ENCODE measurements around the gene CABP2.
"Not testable (repeated sequence)": the region's sequence is repeated elsewhere in the genome, so short reads cannot be mapped to it uniquely, and the experiment has no call there.

The CABP2 gene

DNA sequence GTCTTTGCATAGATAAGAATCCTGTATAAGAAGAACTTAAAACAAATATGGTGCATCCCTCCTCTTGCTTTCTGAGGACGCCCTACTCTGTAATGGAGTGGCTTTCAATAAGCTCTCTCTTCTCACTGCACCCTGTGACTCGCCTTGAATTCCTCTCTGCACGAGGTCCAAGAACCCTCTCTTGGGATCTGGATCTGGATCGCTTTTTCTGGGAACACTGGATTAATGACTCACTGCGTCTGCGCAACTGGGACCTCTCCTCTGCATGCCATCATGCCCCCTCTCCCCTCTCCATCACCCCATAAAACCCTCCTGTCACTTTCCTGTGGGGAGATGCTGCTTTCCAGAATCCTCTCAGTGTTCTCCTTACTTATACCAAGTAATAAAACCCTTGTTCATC is 15.1 kb upstream of the CABP2 start:
- DNase-seq: no peak

DNA sequence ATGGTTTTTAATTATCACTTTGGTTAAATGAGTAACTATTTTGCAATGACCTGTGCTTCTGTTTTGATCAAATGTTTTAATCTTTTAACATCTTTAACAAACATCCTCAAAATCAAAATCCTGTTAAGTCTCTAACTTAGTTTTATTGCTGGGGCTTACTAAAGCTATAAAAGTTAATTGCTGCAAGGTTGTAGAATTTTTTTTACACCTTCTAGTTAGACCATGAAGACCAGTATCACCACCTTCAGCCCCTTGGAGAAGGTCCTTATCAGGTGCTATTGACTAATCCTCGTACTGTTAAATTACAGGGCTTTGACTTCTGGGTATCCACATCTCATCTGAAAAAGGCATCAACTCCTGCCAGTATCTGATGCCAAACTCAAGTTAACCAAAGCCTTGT is 12.3 kb upstream of the CABP2 start:
- no peak for DNase-seq

DNA sequence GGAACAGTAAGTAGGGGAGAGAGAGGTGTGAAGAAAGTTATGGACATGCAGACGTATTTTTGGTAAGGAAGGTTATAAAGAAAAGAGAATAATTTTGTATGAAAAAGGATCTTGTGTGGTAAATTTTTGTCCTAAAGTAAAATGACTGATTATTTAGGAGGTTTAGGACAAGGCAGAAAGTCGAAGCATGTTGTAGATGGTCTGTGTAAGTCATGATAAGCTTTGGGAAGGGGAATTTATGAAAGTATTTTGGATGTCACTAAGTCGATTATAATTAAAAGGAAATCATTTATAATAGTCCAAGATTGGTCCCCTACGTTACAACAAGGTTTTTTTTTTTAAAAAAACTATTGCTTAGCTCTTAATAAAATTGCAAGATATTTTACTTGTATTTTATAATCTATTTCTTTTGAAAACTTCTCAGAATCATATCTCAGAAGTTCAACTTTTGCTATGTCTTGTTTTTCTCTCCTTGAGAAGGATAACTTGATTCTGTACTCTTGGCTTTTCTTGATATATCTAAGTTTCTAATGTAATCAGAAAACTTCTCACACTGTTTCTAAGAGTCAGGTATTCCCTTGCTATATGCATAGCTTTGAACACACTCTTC is 10.9 kb upstream of the CABP2 start:
- no peak for DNase-seq

DNA sequence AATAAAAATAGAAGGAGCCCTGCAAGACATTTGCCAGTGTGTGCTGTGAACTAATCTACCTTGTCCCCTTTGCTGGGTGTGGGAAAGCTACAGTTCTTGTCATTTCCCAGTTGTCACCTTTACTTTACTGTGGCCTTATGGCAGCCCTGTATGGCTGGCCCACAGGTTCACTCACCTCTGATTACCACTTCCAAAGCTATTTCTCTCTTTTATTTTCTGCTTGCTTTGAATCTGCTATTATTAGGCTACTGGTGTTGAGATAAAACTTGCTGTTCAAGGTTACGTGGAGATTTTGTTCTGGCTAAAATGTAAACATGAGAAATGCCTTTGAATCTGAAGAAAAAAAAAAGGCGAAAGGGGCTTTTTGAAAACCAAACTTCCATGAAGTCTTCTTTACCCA is 9.6 kb upstream of the CABP2 start:
- DNase-seq: no peak

DNA sequence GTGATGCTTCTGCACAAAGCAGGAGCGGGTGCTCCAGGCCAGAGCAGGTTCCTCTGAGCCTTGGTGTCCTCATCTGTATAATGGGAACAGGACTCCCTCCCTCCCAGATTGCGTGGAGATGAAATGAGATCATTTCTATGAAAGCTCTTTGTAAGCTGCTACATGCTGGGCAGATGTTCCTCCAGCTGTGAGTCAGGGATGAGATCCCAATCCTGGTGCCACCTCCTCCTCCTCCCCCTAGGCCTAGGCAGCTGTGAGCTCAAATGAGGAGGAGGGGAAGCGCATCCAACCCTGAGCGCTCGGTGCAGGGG is 7.0 kb upstream of the CABP2 start:
- DNase-seq: no peak

DNA sequence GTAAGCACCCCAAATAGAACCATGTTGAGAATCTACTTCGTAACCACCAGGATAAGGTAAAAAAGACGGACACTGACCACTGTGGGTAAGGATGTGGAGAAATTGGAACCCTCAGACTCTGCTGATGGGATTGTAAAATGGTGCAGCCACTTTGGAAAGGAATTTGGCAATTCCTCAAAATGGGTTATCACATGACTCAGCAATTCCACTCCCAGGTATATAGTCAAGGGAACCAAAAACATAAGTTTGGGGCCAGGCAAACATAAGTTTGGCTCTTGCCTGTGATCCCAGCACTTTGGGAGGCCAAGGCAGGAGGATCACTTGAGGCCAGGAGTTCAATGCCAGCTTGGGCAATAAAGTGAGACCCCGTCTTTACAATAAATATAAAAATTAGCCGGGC is 5.1 kb upstream of the CABP2 start:
- no peak for DNase-seq

DNA sequence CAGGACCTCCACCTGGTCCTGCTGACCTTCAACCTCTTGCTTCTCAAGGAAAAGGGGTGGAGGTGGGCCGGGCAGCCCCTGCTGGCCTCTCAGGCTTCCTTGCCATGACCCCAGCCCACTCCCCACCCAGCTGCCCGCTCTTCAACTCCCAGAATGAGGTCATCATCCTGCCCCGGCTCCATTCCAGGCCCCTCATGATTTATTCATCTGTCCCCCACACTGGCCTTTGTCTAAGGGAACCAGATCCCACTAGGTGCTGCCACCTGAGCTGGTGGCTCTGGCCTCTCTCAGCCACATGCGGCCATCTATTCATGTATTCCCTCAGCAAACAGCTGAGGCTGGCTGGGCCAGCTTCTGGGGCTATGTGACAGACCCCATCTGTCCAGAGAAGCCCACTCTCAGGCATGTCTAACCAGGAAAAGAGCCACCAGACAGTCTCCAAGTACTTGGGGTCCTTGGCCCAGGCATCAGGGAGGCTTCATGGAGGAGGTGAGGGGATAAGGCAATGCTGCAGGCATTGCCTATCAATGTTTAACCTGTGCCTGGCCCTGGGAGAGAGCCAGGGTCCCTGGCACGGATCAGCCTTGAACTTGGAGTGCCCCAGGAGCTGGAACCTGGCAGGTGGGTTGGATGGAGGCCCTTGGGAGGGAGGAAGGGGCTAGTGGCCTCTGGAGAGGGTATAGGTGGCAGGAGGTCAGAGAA is 2.2 kb upstream of the CABP2 start:
- no peak for DNase-seq

DNA sequence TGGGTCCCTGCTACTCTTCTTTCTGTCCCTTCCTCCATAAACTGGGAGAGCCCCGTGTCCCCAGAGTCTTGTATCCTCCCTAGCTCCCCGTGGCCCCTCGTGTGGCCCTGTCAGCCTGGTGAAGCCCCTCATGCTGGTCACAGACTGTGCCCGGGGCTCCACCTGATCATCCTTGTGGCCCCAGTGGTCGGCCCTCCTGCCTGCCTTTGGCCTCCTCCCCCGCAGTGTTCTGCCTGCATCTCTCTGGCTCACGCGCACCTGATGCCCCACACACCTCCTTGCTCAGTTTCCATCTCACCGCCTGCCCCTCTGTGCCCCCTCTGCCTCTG is 1.2 kb upstream of the CABP2 start:
- no peak for DNase-seq

DNA sequence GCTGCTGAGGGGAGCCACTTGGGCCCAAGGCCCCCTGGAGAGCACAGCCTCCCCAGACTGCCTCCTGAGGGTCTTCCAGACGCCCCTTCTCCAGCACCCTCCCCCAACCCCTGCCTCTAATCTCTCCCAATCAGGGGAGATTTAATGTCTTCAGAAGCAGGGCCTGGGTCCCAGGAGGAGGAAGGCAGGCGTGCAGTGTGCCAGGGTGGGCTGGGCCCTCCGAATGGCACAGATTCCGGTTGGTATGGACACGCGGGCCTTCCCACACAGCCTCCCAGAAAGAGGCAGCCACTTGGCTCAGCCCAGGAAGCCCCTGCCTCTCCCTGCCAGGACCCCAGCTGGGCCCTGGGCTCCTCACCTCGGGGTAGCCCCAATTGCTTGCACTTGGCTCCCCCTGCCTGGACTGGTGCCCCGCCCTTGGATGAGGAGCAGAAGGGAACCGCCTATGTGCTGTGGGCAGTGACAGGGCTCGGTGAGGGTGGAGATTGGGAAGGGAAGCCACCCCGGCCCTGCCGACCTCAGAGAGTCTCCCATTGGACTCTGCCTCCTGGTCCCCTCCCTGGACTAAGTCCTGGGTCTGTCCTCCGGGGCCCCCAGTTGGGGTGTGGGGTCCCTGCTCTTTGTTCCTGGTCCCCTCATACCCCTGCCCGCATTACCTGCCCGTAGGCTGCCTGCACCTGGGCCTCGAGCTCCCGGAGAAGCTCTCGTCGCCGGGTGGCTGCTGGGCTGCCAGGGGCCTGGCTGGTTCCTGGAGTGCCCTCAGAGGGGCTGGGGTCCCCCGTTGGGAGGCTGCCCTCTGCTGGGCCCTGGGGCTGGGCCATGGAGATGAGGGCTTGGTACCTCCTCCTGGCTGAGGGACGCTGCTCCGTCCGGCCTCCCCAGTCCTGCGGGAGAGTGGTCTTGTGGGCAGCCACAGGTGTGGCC is 572 bp upstream of the CABP2 start:
- DNase-seq: no peak

DNA sequence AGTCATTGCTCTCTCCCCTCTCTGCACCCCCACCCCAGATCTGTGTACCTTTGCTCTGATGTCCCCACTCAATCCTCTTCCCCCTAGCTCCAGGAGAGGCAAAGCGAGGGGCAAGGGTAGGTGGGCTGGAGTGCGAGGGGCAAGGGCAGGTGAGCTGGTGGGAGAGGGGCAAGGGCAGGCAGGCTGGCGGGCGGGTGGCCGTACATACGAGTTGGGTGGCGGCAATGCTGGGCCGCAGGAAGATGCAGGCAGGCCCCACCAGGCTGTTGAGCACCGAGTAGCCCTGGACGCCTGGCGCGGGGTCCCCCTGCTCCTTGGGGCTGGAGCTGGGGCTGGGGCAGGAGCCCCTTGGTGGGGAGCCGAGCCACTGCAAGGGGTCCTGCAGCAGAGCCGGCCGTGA is 908 bp downstream of the CABP2 start:
- no peak for DNase-seq

DNA sequence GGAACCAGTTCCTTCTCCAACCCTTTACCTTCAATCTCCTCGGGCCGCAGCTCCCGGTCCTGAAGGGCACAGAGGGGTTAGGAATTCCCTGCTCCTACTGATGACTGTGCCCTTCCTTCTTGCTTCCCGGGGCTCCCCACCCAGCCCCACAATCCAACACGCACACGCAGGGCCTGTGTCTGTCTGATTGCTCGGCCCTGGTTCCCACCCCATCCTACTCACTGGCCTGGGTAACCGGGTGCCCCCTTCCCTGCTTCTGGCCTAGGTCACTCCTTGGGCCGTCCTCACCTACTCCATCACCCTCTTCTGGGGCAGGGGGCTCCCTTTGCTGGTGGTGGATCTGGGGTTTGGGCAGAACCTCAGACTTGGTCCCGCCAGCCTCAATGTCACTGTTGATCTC is 1.3 kb downstream of the CABP2 start:
- no peak for DNase-seq

DNA sequence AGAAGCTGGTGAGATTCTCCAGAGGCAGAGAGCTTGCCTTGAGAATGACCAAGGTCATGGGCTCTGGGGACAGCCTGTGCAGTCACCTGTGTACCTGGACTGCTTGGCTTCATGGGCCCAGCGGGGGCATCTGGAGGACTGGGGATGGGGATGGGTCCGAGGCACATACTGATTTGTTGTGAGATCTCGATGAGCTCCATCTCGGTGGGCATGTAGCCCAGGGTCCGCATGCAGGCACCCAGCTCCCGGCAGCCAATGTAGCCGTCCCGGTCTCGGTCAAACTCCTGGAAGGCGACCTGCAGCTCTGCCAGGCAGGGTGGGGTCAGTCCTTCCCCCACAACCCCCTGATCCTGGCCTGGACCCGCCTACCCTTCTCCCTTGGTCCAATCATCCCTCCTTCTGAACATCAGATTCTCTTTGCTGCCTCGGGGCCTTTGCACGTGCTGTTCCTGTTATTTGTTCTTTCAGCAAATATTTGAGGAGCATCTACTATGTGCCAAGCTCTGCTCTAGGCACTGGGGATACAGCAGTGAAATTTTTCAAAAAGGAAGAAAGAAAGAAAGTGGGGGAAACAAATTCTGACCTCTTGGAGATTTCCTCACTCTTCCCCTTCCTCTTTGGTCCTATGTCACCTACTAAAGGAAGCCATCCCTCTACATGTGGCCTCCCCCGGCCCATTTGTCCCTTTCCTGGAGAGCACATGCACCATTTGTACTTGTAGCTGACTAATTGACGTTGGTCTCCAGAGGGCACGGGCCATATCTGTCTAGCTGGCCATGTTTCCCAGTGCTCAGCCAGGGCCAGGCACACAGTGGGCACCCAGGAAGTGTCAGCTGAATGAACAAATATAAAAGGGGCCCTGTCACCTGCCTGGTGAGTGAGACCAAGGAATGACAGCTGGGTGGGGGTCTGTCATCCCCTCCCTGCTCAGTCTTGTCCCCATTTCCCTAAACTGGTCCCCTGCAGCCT is 2.1 kb downstream of the CABP2 start:
- no peak for DNase-seq

DNA sequence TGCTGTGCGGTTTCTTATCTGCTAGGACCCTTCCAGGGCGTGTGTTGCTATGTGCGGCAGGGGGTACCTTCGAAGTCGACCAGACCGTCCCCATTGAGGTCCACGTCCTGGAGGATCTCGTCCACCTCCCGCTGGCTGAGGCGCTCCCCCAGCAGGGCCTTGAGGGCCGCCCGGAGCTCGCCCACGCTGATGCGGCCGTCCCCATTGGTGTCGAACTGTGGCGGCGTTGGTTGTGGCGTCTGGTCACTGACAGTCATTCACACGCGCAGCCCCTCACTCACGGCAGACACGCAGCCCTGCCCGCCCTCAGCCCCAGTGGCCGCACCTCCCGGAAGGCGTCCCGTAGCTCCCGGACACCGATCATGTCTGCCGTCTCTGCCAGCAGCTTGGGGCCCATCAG is 3.5 kb downstream of the CABP2 start:
- no peak for DNase-seq

DNA sequence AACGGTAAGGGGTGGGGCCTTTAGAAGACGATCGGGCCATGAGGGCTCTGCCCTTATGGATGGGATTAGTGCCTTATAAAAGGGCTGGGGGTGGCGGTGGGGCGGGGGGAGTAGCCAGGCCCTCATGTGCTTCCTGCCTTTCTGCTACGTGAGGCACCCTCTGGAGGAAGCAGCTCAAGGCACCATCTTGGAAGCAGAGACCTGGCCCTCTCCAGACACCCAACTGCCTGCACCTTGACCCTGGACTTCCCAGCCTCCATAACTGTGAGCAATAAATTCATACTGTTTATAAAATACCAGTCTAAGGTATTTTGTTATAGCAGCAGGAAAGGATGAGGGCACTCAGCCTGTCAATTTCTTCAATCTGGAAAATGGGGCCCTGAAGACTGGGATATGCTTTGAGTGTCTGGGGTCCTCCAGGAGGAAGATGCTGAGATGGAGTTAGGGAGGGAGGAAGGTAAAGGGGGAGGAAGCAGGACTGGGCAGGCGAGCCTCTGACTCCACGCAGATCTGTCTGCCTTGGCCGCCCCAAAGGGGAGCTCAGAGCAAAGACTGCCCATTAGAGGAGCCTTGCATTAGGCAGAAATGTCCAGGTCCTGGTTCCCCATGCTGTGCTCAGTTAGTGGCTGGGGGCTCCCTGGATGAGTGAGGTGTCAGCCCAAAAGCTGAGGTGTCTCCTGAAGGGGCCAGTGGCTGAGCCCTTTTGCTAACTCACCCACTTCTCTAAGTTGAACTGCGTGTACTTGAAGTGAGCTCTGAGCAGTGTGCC is 5.3 kb downstream of the CABP2 start:
- no peak for DNase-seq

DNA sequence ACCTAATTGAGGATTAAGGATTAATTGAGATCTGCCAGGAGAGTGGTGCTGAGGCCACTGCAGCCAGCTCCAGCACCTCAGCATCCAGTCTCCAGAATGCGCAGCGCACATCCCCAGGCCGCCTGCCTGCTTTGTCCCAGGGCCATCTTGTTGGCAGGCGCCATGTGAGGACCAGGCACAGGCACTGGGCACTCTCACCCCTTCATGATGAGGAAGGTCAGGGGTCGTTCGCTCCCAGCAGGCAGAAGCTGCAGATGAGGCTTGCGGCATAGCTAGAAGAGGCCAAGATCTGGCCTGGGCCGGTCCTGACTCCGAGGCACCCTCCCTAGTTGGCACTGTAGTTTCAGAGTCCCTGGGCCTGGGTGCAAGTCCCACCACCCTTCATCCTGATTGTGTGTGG is 6.4 kb downstream of the CABP2 start:
- no peak for DNase-seq

DNA sequence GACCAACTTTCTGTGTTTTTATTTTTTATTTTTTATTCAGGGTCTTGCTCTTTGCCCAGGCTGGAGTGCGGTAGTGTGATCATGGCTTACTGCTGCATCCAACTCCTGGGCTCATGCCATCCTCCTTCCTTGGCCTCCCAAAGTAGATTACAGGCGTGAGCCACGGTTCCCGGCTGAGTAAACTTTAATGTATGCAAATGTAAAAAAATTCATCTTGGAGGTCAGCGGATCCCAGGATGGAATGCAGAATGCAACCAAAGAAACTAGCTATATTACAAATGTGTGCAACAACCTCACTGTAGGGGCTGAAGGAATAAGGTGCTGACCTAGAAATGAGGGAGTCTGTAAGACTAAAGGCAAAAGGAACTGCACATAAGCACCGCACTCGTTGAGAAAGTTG is 9.1 kb downstream of the CABP2 start:
- DNase-seq: no peak

DNA sequence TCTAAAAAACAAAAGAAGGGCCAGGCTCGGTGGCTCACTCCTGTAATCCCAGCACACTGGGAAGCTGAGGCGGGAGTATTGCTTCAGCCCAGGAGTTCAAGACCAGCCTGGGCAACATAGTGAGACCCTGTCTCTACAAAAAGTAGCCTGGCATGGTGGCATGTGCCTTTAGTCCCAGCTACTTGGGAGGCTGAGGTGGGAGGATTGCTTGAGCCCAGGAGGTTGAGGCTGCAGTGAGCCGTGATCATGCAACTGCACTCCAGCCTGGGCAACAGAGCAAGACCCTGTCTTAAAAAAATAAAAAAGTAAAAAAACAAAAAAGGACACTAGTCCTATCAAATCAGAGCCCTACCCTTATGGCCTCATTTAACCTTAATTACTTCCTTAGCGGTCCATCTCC is 11.7 kb downstream of the CABP2 start:
- DNase-seq: not testable (repeated sequence)

DNA sequence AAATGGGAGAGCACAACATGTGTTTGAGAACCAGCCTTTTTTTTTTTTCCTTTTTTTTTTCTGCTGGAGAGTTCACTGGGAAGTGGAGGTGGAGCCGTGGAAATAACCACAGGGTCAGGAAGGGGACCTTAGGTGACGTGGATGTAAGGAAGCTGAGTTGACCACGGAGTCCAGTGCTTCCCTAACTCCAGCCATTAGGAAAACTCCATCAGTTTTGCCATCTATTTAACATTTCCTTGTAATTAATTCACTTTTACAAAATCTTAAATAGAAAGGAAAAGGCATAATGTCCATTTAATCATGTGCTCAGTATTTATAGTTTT is 13.3 kb downstream of the CABP2 start:
- no peak for DNase-seq

DNA sequence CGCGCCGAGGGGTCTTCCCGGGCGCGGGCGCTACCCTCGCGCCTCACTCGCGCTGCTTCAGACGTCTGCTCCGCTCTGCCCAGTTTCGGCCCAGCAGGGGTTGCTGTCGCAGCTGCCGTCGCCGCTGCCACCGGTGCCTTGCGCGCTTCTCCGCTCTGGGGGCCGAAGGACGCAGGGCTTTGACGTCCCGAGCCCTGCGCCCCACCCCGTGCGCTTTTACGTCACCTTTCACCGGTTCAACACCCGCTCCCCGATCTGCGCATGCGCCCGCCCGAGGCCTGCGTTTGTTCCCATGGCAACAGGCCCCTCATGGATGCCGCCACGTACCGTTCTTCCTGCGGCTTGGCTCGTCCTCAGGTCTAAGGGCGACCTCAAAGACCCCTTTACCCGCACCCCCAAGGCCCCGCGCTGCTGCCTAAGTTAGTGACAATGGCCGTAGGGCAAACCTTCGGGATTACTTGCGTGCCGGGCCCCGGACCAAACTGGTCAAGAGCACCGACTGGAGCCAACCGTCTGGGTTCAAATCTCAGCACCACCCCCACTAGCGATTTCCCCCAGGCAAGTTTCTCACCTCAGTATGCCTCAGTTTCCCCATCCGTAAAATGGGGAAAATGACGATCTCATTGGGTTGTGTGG is 14.6 kb downstream of the CABP2 start:
- DNase-seq: peak; percentile 99

DNA sequence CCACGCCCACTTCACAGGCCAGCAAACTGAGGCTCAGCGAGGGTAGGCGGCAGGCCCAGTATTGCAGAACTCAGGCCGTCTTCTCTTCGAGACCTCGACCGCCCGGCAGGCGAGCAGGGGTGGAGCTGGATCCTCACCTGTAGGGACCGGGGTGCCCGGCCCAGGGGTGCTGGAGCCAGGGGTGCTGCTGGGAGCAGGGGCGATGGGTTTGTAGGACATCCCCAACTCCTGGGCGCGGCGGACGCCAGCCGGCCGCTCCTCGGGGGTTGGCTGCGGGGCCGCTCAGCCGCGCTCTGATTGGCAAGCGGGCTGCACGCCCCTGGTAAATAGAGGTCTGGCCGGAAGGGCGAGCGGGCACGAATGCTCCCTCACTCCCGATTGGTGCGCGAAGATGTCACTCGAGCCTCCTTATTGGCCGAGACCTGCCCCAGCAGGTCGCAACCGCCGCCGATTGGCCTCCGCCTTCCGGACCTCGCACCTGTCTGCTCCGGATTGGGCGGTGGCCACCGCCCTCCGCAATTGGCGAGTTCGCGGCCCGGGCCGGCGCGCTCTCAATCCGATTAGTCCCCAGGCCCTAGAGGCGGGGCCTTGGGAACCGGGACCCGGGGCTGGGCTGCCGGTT is 15.3 kb downstream of the CABP2 start, which contains the start of gene CDK2AP2:
CDK2AP2 (minus strand) TSS at position 299 of the 622 bp plus-strand sequence; CDS start at position 219, 80 bp downstream.
- peak; percentile 100 for DNase-seq

DNA sequence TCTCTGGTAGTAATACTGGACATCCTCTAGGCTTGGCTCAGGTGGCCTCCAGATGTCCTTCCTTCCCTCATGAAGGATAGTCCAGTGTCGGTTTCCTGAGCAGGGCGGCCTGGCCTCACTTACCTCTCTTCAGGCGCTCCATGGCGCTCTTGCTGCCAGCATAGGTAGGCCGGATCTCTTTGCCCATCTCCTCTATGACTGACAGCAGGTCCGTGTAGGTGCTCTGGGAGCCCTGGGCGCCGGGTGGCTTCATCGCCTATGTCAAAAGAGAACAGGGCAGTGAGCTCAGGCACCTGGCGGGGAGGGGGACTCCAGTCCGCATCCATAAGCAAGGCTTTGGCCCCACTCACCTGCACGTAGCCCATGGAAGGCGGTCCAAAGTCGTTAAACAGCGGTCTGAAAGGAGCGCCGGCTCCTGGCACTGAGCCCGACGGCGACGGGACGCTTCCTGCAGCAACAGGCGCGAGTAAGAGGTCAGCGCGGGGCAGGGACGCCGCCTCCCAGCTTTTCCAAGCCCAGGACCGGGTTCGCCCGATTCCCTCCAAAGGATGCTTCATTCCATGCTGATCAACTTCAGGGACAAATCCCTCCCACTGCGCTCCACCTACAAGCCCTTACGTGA is 15.9 kb downstream of the CABP2 start:
- DNase-seq: no peak

Data from suppressor macrophage treated with lipopolysaccharide for 4 hours (primary cell).